GM19099 (cell line): ENCODE results near the gene OR2S2.

Experiments
- POLR2A ChIP-seq: IDR thresholded peaks from 3 replicates; pipeline ENCODE4 v1.6.1; 2011; ENCODE audit warnings: low read depth; ENCODE audit not compliant: insufficient read length; ENCODE audit errors: extremely low read depth

The OR2S2 gene

DNA sequence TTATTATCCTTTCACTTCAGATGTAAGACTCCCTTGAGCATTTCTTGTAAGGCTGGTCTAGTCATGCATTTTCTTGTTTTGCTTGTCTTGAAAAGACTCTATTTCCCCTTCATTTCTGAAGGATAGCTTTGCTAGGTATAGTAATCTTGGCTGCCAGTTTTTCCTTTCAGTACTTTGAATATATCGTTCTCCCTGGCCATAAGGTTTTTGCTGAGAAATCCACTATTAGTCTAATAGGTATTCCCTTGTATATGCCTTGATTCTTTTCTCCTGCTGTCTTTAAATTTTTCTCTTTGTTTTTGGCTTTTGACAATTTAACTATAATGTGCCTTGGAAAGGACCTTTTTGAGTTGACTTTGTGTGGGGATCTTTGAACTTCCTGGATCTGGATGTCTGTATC, 16.8 kb upstream of the OR2S2 start:
- no peak for TF ChIP-seq POLR2A

DNA sequence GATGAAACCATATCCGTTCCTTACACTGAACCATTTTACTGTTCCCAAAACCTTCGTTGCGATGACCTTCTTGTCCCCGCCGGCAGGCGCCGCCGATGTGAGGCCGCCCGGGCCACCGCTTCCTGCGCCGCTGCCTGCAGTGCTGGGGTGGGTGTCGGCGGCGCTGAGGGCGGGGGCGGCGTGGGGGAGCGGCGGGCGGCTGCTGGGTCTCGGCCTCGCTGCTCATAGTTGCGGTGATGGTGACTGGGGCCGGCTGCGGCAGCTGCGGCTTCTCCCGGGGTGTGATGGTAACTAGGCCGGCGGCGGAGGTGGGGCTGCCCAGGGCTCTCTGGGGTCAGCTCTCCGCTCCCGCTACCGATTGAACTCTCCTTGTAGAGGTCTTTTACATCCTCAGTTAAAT, 14.1 kb upstream of the OR2S2 start:
- no peak for TF ChIP-seq POLR2A

DNA sequence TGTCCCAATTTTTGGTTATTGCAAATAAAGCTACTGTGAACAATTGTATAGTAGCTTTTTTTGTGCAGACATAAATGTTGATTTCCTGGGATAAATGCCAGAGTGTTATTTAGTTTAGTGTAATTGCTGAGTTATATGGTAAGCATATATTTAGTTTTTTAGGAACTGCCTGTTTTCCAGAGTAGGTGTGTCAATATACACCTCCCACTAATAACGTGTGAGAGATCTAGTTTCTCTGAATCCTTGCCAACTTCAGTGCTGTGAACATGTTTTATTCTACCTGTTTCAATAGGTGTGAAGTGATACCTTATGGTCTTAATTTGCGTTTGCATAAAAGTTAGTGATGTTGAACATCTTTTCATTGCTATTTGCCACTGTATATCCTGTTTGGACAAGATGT, 9.1 kb upstream of the OR2S2 start:
- no peak for TF ChIP-seq POLR2A

DNA sequence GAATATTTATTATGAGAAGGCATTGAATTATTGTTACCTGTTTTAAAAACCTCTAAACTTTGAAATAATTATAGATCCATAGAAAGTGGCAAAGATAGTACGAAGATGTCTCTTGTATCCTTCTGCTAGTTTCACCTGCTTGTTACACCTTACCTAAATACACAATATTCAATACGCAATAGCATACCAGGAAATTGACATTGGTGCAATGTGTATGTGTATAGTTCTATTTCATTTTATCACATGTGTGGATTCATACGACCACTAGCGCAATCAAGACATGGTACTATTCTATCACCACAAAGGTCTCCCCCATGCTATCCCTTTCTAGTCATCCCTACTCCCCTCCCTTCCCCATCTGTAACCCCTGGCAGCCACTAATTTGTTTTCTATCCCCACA, 8.5 kb upstream of the OR2S2 start:
- TF ChIP-seq POLR2A = no peak

DNA sequence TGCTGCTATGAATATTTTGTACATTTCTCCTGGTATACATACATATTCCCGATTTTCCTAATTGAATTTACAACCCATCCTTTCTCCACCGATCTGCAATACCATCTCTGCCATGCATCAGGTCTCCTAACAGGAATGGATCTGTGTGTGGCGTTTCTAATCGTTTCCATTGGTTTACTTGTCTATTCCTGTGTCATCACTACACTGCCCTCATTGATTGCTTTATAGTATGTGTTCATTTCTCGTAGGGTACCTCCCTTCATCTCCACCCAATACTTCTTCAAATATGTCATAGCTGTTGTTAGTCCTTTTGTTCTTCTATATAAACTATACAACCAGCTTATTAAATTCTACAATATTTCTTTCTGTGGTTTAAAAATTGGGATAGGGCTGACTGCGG, 7.1 kb upstream of the OR2S2 start:
- TF ChIP-seq POLR2A = no peak

DNA sequence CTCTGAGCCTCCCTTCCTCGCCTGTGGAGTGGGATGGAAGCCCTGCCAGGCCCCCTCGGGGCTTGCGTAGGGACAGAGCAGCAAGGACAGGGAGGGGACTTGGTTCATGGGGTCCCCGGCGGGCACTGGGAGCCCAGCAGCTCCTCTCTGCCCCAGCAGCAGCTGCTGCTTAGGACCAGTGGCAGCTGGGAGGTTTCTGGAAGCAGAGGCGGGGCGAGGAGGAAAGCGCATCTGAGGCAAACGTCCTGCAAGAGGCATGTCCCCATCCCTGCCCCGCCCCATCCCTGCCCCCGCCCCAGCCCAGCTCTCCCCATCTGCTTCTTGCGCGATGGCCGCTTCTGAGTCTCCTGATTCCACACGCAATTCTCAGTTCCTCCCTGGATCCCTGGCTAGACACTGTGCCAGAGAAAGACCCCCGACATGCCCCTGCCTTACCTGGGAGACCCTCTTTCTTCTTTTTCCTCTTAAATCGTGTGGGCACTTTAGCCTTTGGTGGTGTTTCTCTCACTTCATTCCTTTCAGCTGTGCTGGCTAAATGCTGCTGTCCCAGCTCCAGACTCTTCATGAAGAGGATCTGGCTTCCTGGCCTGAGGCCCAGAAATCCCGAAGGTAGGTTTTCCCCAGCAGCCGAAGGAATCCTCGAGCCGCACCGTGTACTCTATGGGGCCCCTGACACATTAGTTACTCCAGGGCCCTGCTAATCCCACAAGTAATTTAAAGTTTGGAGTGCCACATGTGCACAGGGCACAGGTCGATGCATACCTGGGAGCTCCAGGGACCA, 4.4 kb upstream of the OR2S2 start:
- TF ChIP-seq POLR2A = no peak

DNA sequence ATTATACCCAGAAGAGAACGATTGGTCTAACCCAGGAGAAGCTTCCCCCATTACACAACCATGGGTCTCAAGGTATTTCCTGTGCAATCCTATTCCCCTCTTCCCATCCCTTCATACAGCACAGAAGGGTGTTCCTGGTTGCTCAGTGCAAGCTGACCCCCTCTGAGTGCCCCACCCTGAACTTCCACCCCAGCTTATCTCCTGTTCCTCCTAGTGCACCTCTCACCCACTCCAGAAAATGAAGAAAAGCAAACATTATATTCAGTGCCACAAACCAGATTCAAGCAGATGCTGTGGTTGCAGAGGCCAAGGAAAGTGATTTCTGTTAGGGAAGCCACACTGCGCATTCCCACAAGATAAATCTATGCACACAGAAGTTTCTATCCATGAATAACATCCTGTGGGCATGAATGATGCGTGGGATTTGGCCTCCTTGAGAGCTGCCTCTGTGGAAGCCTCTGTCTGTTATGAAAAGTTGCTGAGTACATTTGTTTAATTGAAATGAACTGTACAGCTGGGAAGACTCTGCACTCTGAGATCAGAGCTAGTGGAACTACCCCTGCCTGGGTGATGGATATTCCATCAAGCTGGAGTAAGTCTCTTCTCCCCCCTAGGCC, 2.2 kb upstream of the OR2S2 start:
- no peak for TF ChIP-seq POLR2A

DNA sequence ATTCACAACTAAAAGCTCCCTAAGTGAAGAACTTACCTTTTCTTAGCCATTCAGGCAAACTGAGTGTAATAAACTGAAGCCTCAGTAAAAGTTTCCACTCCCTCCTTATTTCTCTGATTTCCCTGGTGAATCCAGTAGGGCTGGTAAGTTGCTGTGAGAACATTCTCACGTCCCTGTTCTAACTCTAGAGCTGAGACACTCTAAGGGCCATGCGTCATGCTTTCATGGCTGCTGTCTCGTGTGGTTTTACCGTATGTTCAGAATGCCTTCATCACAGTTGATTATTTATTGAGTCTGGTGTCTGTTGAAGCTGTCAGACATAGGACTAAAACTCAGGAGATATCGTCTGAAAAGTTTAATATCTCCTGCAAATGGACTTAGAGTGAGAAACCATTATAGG, 1.3 kb downstream of the OR2S2 start:
- TF ChIP-seq POLR2A = no peak

DNA sequence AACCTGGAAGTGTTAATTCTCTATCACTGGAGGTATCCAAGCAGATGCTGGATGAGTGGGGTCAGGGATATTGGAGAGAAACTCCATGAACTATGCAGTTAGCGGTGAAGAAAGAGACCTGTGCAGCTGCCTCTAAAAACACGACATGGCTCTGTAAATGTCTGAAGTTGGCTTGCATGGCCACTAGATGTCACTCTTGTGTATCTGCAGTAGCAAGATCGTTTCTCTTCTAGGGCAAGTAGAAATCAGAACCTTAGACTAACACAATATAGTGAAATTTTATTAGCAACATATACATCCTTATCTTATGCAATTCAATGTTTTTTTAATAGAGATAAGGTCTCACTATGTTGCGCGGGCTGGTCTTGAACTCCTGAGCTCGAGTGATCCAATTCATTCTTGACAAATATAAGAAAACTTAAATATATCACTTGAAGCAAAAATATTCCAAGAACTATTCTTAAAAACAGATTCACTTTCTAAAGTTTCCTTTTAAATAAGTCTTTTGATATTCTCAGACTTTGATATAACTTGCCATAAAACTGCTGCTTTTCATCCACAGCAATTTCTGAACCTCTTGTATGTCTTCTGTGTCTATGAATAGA, 2.9 kb downstream of the OR2S2 start:
- no peak for TF ChIP-seq POLR2A

DNA sequence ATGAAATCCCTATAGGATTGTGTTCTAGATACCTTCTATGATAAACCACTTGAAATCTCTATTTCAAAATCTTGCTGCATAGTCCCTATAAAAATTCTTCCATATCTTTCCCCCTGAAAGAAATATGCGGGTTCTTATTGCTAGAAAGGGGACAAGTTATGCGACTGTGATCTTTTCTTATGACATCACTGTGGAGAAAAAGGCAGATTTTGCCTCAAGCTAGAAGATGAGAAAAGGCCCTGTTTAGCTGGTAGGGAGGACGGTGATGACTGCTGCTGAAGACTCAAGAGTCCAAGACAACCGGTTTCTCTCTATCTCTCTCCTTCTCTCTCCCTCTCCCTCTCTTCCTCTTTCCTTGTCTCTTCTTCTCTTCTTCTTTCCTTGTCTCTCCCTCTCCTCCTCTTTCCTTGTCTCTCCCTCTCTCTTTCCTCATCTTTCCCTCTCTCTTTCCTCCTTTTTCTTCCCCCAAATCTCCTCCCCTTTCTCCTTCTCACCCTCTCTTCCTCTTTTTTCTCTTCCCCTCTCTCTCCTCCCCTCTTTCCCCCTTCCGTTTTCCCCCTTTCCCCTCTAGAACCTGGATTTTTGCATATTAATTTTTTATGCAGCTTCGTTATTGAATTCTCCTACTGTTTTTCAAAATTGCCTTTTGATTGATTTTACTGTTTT, 5.3 kb downstream of the OR2S2 start:
- no peak for TF ChIP-seq POLR2A

DNA sequence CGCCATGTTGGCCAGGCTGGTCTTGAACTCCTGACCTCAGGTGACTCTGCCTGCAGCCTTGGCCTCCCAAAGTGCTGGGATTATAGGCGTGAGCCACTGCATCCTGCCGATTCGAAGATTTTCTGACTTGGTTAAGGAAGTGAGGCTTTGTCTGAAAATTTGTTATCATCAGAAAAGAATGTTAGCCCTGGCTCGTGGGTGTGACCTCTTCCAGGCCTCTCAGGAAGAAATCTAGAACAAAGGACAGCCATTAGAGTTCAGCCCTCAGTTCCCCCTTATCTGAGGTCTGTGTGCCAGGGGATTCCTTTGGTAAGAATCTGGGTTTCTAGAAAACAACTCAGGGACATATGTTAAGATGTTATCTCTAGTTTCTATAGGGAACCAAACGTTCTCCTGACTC, 6.2 kb downstream of the OR2S2 start:
- no peak for TF ChIP-seq POLR2A

DNA sequence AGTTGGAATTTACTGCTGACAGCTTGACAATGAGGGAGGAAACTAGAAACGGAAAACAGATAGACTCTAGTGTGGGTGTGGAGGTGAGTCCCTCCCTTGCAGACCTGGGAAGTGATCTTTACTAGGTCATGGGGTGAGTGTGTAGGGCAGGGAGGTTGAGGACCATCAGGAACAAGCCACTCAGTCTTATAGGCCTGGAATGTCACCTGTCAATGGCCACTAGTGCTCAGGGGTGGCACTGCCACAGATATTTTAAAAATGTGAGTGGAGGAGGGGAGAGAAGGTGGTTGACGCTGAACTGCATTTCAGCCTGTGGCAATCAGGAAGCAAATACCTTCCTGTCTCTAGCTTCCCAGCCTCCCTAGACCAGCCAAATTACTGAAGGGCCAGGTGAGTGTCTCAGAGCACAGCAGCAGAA, 9.0 kb downstream of the OR2S2 start:
- no peak for TF ChIP-seq POLR2A

DNA sequence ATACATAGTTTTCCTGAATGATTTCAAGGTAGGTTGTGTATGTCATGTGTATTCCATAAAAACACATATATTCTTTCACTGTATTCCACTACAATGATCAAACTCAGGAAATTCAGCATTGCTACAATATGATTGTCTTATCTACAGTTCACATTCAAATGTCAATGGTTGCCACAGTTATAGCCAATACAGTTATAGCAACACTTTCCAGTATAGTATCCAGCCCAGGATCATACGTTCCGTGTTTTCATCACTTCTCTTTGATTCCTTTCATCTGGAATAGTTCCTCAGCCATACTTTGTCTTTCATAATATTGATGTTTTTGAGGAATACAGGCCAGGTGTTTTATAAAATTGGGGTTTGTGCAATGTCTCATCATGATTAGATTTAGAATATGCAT, 9.5 kb downstream of the OR2S2 start:
- no peak for TF ChIP-seq POLR2A

DNA sequence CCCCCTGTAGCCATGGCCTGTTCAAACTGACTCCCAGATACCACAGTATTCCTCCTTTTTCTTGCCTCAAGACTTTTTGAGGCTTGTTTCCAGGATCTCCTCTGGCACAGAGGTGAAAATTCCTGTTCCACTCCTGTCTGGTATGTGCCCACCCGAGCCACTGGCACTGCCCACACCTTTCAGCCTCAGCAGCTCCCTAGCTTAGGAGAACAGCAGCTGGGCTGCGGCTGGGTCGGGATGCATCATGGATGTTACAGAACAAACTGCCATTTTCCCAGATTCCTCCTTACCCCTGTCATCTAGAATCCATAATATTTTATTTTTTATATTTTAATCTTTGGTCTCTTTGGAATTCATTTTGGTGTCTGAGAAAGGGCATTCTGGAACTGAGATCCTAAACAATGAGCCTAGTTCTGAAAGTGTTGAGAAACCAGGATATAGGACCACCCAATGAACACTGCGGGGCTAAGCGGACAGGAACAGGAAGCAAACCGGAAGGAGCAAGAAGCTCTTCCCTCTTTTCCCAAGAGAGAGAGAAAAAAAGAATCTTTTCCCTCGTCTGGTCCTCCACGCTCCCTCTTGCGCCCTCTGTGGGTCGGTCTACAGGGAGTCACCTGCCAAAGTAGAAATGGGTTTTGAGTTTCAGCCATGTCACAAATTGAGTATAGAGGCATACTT, 12.5 kb downstream of the OR2S2 start:
- TF ChIP-seq POLR2A = no peak

DNA sequence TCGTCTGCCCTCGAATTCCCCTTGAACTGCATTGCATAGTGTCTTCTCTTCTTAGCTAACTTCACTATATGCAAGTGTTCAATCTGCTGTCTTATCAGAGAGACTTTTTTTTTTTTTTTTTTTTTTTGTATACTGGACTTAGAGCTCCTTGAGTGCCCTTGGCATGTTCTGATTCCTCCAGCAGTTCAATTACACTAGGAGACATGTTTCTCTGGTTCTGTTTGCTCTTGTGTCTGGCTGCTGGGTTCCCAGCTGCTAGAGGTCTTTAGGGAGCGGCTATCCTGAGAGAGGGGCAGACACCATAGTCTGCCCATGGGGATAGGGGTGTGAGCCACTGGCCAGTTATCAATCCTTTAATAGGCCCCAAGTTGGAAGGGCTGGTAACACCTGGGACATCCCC, 13.1 kb downstream of the OR2S2 start:
- TF ChIP-seq POLR2A = no peak

DNA sequence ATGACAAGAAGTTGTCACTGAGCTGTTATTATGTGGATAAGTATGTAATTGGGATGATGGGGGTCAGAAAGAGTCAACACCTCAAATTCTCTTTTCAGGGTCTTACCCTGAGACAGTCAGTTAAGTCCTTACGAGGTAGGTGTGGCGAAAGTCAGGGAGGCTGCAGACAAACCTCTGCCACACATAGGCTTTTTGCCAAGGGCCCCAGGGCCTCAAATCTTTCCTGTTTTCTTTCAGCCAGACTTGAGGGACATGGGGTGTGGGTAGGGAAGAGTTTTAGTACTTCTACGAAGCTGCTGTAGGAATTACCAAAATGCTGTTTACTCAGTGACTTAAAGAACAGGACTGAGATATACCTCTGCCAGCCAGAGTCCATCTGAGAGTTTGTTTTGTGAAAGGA, 13.8 kb downstream of the OR2S2 start:
- TF ChIP-seq POLR2A = no peak

DNA sequence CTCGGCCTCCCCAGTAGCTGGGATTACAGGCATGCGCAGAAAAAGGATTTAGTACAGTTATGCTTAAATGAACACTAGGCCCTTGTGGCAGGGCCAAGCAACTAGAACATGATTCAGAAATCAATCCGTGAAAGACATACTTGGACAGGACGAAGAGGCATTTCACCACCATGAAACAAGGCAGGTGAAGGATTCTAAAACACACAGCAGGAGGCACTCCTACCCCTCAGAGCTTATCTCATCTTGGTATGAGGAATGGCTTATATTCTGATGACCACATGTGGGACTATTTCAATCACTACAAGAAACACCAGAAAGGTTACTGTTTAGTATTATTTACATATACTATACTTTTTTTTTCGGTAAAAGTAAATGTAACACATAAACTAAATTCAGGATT, 15.7 kb downstream of the OR2S2 start:
- TF ChIP-seq POLR2A = no peak
